Astrocyte of the spinal cord (primary cell): ENCODE results near the gene MYMX.

Experiments used
- DNase-seq: peaks from one replicate; pipeline ENCODE4 v3.0.0; 2011; ENCODE audit warnings: low read depth, low spot score
- H3K4me3 ChIP-seq: 2 replicates; pipeline ENCODE4 v1.5.1; 2011; ENCODE audit warnings: low read depth, mild to moderate bottlenecking, low read length, moderate library complexity
- CTCF ChIP-seq: IDR thresholded peaks from 2 replicates; pipeline ENCODE4 v1.5.1; 2012; ENCODE audit warnings: low read depth, mild to moderate bottlenecking, low read length, inconsistent platforms
- in situ Hi-C: cut with HindIII; loops from 2 replicates; pipeline ENCODE4 v1.10.0; 2017; ENCODE audit warnings: low sequenced_read_pairs

MYMX gene

GRCh38 chr6:44256775-44257024 lies 40.0 kb downstream of the MYMX start:
- peak overlapping the region; percentile 85 for H3K4me3 ChIP-seq
- TF ChIP-seq CTCF: no peak
- no peak for DNase-seq
- in situ Hi-C loops: no loop called here

GRCh38 chr6:44257025-44257752 lies 40.5 kb downstream of the MYMX start, which contains the start of gene SLC35B2:
Gene SLC35B2, minus strand, starts transcription at chr6:44257528. Its CDS starts 118 bp downstream, at chr6:44257410.
- peak within 1 kb of the TSS; percentile 85 for H3K4me3 ChIP-seq
- in situ Hi-C loops: no loop called here
- peak; percentile 52 for TF ChIP-seq CTCF
- DNase-seq: peak; percentile 76

- no peak for TF ChIP-seq CTCF
- in situ Hi-C loops: no loop called here
These were observed 41.1 kb downstream of the MYMX start for GRCh38 chr6:44257753-44258324.

GRCh38 chr6:44258325-44258863 lies 41.7 kb downstream of the MYMX start:
- DNase-seq: no peak
- TF ChIP-seq CTCF: no peak
- in situ Hi-C loops: no loop called here
- H3K4me3 ChIP-seq: no peak overlapping the region

More at GRCh38 chr6:44257753-44258324, 41.1 kb downstream of the MYMX start:
- H3K4me3 ChIP-seq: peak overlapping the region; percentile 85
- DNase-seq: no peak

- no peak for TF ChIP-seq CTCF
- DNase-seq: no peak
- in situ Hi-C loops: no loop called here
- no peak overlapping the region for H3K4me3 ChIP-seq
These were observed 42.2 kb downstream of the MYMX start for GRCh38 chr6:44258921-44259320.

GRCh38 chr6:44260011-44260410 lies 43.3 kb downstream of the MYMX start:
- no peak overlapping the region for H3K4me3 ChIP-seq
- DNase-seq: no peak
- in situ Hi-C loops: no loop called here
- no peak for TF ChIP-seq CTCF
